ENCODE results near the gene ERC2.

Gene ERC2

DNA sequence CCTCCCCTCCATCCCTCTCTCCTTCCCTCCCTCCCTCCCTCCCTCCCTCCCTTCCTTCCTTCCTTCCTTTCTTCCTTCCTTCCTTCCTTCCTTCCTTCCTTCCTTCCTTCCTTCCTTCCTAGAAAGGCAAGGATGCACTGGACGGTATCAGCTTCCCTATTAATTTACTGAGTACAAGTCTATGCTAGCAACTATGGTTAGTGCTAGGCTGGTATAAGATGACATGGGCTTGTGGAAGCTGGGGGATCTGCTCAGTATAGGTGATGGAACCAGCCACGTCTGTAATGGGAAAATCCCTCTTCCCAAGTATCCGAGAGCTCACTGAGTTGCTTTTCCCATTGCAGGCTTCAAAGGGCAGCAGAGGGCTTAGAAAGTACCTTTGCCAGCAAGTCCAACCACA, 884.8 kb downstream of the ERC2 start:
- no peak for DNase-seq (ENCODE audit: extremely low read depth in 1 of 2, low read depth in 1 of 2)

DNA sequence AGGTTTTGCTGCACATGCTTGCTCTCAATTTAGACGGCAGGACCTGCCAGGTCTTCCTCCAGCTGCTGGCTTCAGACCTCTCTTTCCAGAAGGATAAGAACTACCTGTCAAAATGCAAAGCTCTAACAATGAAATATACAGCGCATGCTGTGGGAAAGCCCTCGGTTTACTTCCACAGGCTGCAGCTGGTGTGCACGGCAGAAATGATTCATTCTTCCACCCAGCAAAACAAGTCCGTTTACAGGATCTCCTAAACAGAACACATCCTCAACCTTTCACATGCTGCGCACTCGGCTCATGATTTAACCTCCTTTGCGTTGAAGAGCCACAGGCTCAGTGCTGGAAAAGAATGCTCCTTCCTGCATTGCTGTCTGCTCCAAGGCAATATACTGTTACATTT, 888.8 kb downstream of the ERC2 start:
- no peak for DNase-seq (ENCODE audit: extremely low read depth in 1 of 2, low read depth in 1 of 2)

DNA sequence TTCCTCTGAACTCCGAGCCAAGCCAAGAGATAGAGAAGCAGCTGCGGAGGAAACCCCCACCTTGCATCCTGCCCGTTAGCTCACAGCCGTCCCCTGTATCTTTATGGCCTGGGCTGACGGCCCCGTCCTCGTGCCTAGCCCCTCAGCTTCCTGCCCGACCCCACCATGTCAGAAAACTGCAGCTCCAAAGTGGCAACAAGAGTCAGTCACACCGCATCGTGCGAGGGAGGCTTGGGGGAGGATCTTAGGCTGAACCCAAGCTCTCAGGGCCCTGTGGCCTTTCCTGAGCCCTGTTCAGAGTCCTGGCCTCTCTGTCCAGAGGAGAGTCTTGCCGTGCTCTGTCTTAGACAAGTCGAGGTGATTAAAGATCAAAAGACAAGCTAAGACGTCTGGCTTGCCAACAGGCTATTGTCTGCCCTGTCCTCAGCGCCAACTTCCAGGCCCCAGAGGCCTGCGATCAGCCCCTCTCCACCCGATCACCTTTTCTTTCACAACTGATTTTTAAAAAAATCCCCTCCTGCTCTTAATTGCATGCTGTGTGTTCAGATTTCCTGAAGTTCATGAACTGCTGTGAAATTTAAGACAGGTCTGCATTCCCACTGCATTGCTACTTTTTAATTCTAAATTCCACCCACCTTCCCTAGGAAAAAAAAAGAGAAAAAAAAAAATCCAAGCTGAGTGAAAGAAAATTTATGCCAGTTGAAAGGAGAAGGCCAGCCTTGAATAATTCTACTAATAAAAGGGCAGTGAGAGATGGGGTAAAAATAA, 891.5 kb downstream of the ERC2 start:
- DNase-seq (ENCODE audit: extremely low read depth in 1 of 2, low read depth in 1 of 2): no peak

DNA sequence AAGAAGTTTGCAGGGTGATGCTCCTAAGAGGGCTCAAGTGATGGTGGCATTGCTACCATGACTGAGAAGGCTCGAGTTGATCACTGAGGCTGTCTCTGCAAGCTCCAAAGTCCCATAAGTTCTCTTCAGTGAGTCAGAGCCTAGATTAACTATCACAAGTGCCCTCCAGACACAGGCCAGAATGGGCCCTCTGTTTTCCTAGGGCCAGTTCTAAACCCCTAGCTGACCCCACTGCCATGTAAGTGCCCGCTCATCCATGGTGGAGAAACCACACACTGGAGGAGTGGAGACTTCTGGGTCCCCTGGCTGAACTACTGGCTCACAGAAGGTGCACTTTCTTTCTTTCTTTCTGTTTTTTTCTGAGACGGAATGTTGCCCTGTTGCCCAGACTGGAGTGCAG, 893.6 kb downstream of the ERC2 start:
- DNase-seq (ENCODE audit: extremely low read depth in 1 of 2, low read depth in 1 of 2): no peak

DNA sequence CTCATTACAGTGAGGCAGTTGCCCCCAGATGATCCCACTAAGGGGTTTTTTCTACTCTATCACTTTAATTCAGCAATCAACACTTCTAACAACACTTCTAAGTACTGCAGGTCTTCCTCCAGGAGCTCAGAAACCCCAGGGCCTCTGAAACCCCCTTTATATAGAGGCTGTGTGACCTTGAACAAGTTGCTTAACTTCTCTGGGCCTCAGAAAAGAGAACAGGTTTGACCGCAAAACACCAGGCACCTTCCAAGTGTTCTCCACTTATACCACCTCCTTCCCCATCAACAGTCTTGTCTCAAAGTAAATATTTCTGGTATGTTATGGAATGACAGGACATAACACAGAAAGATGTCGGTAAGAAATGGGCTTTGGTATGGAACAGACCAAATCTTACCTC, 895.5 kb downstream of the ERC2 start:
- DNase-seq (ENCODE audit: extremely low read depth in 1 of 2, low read depth in 1 of 2): no peak

DNA sequence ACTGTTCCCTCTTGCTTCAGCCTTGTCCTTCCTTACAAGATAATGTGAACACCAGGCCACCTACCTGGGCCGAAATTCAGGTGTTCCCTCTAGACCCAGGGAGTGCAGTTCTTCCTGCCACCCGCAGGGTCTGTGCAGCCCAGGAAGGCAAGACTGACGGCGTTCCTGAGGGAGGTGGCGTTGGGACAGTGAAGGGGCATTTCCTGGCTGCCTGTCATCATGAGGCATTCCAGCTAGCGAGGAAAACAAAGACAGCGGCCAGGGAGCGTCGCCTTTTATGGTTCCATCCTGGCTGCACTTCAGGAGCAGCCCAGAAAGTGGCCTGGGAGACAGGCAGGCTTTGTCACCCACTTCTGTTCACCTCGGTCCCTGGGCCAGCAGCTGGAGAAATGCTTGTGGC, 896.4 kb downstream of the ERC2 start:
- no peak for DNase-seq (ENCODE audit: extremely low read depth in 1 of 2, low read depth in 1 of 2)

DNA sequence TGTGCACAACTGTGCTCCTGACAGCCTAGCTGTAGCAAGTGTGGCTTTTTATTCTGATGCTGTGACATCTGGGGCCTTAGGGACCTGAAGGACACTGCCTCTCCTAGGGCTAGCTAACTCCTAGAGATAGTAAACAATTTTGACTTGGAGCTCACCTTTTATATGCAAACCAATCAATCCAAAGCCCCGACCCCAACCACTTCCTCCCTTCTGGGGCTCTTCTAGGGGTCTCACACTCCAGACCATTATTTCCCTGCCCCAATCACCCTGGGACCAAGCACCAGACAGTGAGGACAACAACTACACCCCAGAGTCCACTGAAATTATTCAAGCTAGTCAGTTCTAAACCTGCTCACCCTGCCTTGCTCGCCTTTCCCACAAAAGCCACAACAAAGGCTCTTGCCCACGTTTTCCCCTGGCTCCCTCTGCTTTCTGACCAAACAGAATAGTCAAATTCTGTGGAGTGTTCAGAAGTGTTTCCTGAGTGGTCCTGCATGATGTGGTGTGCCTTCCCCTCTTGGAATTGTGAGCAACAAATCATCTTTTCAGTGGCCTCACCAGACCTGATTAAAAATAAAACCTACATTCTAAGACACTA, 897.0 kb downstream of the ERC2 start:
- DNase-seq (ENCODE audit: extremely low read depth in 1 of 2, low read depth in 1 of 2): no peak

DNA sequence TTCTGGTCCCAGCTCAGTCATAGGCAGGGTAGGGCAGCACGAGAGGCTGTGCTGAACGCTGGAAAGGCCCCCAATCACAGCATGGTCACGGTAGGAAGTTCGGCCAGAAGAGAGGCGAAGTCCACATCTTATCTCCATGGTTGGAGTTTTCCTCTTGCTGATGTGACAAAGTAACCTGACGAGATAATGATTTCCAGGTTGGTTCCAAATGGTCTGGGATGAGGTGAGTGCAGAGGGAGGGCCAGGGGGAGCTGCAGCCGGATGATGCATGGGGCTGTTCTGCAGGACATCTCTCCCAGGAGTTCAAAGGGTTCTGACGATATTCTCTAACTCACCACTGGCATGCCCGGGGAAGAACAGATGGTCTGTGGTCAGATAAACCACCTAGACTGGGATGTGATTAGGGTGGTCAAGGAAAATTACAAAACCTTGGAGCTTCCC, 898.0 kb downstream of the ERC2 start:
- DNase-seq (ENCODE audit: extremely low read depth in 1 of 2, low read depth in 1 of 2): no peak

DNA sequence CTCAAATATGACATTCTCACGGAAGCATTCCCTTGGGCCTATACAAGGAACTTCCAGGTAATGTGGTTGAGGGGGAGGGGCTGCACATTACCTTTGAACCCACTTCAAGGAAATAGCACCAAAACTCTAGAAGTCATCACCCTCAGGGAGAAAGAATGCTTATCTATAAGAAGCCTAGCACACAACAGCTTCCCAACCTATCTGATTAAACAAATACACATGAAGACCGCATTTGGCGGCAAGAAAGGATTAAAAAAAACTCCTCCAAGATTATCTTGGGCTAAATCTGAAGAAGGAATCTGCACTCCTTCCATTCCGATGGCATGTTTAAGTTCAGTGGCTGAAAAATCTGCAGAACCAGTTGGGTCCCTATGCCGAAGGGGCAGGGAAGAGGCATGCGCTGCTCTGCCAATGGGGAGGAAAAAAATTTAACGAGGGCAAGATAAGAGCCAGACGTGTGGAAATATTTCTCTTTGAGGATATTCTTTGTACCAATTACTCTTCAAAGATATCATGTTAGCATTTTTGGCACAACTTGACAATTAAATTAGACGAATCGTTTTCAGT, 899.2 kb downstream of the ERC2 start:
- no peak for DNase-seq (ENCODE audit: extremely low read depth in 1 of 2, low read depth in 1 of 2)

DNA sequence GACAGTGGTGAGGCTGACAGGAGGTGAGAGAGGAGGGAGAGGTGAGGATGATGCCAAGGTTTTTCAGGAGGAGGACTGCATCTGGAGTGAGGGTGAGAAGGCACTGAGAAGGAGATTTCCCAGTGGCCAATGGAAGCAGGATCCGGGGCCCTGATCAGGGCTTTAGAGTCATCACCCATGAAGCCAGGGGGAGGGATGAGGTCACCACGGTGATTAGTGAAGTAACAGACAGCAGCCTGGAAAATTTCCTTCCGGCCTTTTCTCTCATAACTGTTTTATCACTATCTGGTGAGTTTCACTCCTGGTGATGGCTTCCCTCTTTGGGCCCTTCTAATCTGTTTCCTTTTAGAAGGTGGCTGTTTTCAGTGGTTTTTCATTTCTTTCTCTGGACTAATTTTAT, 900.7 kb downstream of the ERC2 start:
- no peak for DNase-seq (ENCODE audit: extremely low read depth in 1 of 2, low read depth in 1 of 2)

DNA sequence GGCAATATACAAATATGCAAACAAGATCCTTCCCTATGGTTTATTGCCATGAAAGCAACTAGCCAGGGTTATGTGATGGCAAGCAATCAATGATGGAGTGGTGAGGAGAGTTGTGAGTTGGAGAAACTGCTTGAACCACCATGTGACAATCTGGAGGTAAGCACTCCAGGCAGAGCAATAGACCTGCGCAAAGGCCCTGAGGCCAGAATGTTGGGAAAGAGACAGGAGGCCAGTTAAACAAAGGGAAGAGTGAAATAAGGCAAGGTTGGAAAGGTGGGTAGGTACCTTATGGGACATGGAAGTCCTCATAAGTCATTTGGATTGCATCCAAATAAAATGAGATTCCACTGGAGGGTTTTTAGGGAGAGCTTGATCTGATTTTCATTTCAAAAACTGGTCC, 901.1 kb downstream of the ERC2 start:
- DNase-seq (ENCODE audit: extremely low read depth in 1 of 2, low read depth in 1 of 2): no peak

DNA sequence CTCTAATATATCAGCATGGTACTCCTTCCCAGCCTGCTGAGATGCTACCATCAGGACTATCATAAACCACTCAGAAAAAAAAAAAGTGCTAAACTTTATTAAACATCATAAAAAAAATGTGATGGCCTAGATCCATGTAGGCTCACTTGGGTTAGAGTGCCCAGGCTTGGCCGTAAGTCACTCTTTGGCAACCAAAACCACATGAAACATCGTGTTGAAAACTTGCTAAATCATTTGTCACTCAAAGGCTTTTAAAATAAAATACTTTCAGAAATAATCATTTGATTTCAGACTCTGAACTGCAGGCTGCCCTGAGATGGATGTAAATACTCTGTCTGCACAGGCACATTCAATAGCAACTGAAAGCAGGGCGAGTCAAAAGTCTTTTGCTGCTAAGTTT, 902.7 kb downstream of the ERC2 start:
- DNase-seq (ENCODE audit: extremely low read depth in 1 of 2, low read depth in 1 of 2): no peak

DNA sequence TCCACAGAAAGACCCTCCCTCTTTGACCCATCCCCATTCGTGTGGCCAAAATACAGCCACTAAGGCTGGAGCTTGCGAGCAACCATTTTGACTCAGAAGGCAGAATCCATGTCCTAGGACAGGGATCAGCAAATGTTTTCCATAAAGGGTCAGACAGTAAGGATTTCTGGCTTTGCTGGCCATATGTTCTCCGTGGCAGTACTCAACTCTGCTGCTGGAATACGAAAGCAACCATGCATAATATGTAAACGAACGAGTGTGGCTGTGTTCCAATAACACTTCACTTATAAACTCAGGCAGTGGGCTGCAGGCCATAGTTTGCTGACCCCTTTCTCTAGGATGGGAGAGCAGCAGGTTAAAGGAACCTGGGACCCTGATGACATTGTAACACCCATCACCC, 903.5 kb downstream of the ERC2 start:
- DNase-seq (ENCODE audit: extremely low read depth in 1 of 2, low read depth in 1 of 2): no peak

DNA sequence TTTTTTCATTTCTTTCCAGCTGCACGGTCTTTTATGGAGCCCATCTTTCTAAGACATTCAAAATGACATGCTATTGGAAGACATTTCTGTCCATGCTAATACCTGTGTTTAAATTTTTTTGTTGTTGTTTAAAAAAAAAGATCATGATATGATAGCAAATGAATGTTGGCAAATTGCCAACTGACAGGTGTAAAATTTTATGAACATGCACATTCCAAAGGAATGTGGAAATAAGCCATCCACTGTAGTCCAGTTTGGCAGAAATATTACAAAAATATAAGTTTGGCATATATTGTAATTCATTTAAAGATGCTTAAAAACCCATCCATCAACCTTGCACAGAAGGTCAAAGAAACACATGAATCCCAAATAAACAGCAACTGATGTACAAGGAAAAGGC, 905.6 kb downstream of the ERC2 start:
- no peak for DNase-seq (ENCODE audit: extremely low read depth in 1 of 2, low read depth in 1 of 2)

DNA sequence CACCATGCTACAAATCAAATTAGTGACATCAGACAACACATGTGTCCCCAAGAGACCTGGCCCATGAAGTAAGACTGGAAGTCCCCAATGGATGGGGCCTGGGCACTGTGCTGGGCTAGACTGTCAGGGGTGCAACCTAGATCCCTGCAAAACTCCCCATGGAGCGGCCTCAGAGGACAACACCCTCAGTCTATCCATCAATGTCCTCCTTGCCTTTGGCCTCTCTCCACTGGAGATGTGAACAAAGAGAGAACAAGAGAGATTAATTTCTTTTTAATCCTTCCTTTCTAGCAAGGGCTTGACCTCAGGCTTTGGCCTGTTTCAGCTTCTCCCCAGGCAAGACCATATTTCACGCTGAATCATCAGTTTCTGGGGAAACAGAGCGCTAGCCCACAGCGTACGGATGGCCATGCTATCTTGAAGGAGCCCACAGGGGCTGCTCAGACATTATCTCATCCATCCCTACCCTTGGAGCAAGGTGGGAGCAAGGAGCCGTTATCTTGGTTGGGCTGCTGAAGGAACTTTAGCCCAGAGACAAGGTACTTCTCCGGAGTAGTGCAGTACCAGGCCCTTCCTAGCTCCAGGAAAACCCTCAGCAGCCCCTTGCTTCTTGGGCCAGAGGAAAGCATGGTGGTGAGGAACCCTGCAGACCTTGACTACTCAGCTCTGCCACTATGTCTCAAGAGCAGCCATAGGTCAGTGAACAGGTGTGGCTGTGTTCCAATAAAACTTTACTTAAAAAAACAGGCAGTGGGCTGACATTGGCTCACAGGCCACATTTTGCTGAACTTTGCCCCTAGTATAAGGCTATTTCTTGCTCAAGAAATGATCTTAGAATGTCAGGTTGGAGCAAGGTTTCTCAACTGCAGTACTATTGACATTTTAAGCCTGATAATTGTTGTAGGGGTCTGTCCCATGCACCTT, 908.5 kb downstream of the ERC2 start:
- no peak for DNase-seq (ENCODE audit: extremely low read depth in 1 of 2, low read depth in 1 of 2)

DNA sequence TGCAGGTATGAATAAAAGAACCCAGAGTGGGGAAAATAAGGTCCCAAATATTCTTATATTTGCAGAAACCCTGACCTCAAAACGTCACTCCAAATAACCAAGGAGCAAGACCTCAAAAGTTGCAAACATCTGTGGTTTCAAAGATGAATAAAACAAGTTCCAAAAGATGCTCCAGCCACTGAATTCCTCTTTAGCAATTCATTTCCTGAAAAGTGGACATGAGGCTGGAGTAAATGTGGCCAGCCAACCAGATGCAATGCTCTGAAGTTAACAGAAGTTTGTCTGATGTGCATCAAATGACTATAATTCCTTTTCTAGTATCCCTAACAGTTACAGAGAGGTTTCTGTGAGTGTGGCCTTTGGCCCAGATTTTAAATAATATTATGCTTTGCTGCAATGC, 910.0 kb downstream of the ERC2 start:
- DNase-seq (ENCODE audit: extremely low read depth in 1 of 2, low read depth in 1 of 2): no peak

DNA sequence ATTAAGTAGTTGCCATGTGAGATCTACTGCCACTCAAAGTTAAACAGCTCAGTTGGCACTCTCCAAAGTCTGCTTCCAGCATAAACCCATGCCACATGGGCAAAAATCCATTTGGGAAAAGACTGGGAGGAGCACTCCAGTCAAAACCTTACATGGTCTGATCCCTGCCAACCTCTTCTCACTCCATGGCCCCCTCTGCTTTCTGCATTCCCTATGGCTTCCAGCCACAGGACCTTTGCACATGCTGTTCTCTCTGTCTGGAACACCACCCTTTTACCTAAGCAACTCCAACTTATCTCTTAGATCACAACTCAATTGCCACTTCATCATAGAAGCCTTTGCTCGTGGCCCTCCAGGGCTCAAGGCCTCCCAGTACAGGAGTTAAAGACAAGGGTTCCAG, 910.7 kb downstream of the ERC2 start:
- no peak for DNase-seq (ENCODE audit: extremely low read depth in 1 of 2, low read depth in 1 of 2)

DNA sequence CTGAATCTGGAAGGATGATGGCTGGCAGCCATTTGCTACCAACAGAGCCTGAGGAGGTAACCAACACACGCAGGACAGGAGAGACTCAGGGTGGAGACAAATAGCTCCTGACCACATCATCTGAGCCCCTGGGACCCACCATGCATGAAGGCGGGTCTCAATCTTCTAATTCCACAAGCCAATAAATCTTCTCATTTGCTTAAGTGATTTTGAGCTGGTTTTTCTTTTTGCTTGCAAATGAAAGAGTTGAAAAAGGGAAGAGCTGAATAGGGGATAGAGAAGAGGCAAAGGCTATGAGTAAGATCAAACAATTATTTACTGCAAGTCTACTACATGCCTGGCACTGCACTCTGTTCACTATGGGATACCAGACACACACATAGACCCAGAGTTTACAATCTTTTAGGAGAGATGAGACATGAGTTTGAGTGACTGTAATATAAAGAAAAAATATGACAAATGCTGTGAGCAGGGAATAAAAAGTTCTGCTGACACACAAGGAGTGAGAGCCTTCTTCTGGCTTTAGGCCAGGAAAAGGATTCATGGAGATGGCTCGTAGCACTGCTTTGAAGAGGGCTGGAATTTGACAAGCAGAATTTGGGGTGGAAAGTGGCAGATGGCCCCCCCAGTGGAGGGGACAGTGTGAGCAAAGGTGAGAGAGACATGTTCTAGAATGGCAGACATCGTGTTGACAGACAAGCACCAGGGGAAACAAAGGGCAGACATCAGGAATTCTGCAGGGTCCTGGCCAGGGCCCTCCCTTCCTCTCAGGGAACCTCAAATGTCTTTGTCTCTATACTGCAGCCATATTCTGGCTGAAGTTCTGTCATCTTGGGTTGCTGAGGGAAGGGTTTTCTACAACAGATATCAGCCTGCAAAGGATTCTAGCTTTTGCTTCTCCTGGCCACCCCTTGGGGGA, 911.4 kb downstream of the ERC2 start:
- DNase-seq (ENCODE audit: extremely low read depth in 1 of 2, low read depth in 1 of 2): no peak

DNA sequence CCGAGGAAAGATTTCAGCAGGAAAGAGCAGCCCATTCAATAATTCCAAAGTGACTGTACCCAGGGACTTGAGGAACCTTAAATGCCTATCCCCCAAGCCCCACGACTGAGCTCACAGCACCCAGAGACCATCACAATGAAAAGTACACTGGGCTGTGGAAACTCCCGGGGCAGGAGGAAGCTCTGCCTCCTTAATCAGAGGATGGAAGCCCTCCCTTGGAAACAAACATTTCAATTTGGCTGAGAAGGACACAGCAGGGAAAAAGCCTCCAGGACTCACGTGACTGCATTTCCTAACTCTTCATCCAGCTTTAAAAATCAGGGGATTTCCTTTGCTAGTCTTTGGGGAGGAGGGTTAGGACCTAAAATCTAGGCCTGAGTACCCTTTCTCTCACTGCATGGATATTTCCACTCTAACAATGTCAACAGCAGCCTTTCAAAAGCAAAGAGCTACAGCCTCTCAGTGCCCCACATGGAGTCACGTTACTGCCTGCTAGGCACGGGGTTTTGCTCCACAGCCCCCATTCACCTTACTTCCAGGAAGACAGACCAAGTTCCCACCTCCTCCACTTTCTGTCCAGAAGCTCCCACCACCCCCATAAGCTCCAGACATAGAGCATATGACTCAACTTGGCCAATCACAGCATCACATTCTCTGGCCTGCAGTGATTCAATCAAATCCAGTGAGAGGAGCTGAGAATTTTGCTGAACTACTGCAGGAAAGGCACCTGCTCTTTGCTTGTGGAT, 912.2 kb downstream of the ERC2 start:
- DNase-seq (ENCODE audit: extremely low read depth in 1 of 2, low read depth in 1 of 2): no peak

Measured in activated CD8-positive, alpha-beta memory T cell treated with anti-CD3 and anti-CD28 coated beads for 1 hour (primary cell).